NCI-H1930 (cell line): ENCODE results near the gene GPC6.

ENCODE experiments used
- DNase-seq, 2 experiments: peaks; one replicate each; lab custom pipeline; 2025; lab: John Stamatoyannopoulos, UW

The GPC6 gene

GRCh38 chr13:93689333-93689732, 462.7 kb downstream of the GPC6 start:
- no peak for DNase-seq

DNA sequence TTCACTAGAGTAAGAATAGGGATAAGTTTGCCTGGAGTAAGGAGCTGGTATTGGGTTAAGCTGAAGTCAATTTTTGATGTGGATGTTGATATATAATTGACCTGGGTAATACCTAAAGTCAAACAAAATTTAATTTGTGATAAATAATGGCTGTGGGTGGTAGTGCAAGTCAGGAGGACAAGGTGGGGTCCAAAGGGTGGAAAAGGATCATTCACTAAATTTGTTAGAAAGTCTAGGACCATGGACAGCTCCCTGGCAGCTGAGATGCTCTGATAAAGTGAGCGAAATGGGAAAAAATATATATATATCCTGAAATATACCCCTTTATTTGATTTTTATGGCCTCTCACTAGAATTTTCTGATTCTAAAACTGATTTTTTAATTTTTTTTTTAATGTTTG, 463.5 kb downstream of the GPC6 start:
- no peak for DNase-seq

DNA sequence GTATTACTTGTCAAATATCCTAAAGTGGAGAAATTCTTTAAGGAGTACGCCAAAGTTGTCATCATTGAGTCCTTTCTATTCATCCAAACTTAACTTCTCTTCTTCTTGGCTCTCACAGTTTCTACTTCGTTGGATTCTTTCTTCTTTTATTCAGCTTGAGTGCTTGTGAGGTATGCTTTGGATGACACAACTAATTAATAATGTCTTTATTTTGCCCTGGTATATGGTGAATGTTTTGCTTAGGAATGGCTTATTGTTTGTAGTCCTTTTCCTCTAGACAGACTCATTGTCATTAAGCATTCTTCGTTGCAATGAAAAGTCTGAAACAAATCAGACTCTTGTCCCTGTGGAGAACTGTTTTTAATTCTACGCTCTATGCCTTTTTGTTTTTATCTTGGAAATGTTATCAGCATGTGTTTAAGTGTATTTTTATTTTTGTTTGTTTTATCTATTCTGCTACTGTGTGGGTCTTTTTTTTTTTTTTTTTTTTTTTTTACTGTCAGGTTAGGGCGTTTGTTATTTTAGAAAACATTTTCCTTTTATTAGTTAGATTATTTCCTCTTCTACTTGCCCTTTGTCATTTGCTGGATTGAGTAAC, 471.5 kb downstream of the GPC6 start:
- DNase-seq, result no peak

DNA sequence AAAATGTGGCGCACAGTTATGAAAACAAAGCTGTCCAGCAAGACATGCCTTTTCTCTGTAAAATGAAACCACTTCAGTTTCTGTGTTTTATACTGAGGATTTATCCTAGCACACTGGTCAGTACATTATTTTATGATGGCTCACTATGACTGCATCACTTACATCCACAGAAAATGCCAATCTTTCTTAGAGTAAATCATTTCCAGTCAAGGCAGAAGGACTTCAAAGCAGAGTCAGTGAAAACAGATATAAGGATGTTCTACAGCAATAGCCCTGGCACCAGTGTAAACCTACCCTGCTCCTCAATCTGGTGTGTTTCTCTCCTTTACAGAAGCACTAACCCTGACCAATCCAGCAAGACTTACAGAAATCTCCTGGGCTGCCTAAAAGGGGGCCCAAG, 473.5 kb downstream of the GPC6 start:
- no peak for DNase-seq

DNA sequence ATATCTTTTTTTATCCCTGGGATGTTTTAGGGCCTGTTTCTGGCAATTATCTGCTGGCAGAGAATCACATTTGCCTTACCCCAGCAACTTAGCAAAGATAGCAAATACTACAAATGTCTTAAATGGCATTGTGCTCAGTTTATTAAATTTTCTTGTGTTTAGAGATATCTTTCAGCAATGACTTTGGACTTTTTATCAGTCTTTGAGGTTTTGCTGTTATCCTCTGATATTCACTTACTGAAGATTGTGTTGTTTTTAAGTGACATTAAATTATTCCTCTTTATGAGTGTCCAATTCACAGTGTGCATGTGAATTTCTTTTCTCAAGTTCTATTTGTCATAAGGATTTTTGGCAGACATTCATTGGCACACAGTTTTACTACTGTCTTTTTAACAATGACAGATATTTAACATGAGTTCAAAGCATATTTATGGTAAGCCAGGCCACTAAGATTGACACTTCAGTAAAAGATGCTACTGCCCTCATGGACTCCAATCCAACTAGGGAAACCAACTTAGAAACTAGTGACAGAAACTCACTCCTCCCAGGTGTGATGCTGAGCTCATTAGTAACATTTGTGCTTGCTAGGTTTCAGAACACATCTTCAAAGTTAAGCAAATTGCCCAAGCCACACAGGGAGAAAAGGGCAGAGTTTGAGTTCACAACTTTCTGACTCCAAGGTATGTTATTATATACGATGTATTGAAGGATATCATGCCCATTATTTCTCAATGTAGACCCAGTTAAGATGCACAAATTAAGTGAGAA, 481.9 kb downstream of the GPC6 start:
- no peak for DNase-seq

DNA sequence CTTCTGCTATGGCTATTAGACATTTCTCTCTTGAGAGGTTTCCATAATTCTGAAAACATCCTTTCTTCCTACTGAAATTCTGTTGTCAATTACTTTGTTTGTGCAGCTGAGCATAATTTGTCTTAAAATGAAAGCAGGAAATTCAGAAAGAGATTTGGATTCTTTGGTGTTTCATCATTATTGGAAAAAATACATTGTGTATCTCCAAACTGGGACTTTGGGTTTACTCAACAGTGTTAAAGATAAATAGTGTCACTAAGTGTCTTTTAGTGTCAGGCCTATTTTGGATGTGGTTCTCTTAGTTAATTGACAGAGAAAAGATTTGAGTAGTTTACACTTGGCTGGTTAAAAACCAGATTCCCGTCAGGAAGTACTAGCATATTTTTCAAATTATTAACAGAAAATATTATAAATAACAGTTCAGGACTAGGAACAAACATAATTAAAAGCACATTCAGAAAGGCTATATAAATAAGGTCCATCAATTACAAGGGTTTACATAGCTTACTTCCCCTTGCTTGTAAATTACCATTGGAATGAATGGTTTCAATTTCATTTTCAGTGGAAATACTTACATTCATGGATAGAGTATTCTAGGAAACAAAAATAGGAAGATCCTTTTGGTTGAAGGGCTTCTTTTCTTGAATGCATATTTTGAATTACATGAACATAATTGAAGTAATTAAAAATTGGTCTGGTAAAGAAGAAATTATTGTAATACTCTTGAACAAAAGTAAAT, 483.1 kb downstream of the GPC6 start:
- DNase-seq, result peak; percentile 18 to 65

- DNase-seq, result no peak
Observed at GRCh38 chr13:93714171-93714570, 487.6 kb downstream of the GPC6 start.

- DNase-seq, result no peak
Observed at GRCh38 chr13:93715866-93716265, 489.3 kb downstream of the GPC6 start.

- no peak for DNase-seq
Observed at GRCh38 chr13:93716623-93717022, 490.0 kb downstream of the GPC6 start.

DNA sequence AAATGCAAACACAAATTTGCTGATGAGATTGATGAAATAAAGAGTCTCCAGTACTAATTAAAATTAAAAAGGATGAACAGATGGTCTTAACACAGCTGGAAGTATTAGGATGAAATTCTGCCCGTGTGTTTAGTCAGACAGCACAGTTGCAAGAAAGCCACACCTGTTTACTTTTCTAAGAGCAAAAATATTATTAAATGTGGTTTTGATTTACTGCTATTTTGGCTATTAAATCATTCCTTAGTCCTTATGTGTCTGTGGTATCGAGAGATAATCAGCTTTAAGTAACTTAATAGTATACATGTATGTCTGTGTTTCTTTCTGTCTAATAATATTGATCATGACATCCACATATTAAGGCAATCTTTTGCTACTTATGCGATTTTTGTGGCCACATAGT, 494.9 kb downstream of the GPC6 start:
- no peak for DNase-seq

DNA sequence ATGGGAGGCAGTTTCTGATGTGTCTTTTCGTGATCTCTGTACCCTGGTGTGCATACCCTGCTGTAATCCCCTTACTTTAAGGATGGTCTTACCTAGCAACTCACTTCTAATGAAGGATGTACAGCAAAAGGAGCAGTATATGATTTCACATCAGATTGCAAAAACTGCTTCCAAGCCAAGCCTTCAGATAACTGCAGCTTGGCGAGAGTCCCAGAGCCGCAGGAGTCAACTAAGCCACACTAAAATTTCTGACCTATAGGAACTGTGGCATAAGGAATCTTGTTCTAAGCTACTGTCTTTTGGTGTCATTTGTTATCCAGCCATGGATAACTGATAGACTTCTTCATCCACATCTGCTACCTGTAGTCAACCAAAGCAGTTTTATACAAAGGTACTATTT, 496.7 kb downstream of the GPC6 start:
- DNase-seq, result no peak

GRCh38 chr13:93724187-93724586, 497.6 kb downstream of the GPC6 start:
- no peak for DNase-seq

- no peak for DNase-seq
Observed at GRCh38 chr13:93726173-93726957, 499.8 kb downstream of the GPC6 start.

DNA sequence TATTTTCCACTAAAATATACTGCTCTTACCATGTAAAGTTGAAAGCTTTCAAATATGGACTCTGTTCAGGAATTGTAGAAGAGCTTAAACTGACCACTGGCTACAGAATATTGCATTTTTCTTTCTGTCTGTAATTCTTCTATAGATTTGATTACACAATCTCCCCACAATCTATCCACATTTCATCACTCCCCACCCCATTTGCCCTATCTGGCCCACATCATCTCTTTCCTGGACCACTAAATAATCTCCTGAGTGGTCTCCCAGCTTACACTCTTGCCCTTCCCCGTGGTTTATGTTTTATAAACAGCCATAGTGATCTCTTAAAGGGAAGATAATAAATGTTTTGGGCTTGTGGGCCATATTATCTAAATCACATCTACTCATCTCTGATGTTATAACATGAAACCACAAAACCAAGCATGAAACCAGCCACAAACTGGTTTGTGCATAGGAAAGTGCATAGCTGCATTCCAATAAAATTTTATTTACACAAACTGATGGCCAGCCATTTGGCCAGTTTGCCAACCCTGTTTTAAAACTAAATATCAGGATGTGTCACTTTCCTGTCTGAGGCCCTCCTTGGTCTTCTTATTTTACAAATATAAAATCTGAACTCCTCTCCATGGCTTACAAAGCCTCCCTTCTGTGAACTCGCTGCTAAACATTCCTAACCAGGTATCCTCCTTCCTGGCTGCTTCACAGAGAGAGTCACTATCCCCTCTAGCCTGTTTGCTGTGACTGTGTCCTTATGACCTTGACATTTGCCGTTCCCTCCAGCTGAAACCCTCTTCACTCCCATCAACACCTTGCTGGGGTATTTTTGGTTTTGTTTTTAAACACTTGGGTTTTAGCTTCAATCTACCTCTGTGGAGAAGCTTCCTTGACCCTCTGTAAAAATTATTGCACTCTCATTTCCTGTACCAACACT, 500.9 kb downstream of the GPC6 start:
- DNase-seq, result no peak

- DNase-seq, result no peak
Observed at GRCh38 chr13:93729383-93729782, 502.8 kb downstream of the GPC6 start.

DNA sequence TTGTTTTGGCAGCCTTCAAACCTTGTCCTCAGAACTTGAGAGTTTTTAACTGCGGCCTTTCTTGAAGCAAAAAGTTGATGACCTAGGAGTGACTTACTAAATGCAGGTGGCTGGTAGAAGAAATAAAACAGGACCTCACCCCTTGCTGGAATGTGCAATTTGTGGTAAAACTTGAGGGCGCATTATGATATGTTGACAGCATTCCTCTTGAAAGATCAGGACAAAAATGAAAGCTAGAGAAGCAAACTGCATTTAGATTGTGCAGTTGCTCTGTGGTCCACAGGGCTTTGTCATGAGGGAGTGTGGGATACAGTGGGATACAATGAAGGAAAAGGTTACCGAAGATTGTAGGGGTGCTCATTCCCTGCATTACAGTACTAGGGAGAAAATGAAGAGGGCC, 504.2 kb downstream of the GPC6 start:
- DNase-seq, result no peak

- peak in 1 of 2 experiments; percentile 19 for DNase-seq
Observed at GRCh38 chr13:93732186-93732585, 505.6 kb downstream of the GPC6 start.

DNA sequence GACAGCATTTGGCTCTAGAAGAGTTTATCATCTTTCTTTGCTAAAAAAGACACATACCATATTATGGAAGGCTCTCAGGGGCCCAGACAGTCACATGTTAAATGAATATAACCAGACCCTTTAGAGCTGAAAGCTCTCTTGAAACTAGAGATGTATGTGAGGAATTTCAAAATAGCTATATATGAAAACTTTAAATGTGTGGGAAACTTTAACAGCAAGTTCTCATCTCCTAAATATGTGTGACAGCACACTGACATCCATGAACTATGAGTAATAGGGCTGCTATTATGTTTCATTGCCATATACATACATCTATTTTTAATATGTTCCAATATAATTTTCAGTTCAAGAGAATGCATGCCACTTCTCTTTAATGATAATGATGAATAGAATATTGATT, 509.5 kb downstream of the GPC6 start:
- DNase-seq, result no peak

DNA sequence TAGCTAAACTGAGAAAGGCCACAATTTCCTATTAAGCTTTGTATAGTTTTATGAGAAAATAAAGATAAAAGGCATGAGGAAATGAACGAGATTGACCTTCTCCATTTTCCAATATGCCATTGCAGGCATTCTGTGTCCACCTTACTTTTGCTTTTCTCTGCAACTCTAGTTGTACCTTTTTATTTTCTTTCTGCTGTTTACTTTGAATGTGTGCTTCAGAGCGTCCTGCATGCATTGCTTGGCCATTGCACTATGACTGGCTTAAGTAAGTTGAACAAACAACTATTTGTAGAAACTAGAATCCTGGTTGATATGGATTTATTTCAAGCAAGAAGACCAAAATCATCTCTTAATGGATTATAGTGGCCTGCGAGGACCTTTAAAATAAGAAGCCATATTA, 510.3 kb downstream of the GPC6 start:
- no peak for DNase-seq

DNA sequence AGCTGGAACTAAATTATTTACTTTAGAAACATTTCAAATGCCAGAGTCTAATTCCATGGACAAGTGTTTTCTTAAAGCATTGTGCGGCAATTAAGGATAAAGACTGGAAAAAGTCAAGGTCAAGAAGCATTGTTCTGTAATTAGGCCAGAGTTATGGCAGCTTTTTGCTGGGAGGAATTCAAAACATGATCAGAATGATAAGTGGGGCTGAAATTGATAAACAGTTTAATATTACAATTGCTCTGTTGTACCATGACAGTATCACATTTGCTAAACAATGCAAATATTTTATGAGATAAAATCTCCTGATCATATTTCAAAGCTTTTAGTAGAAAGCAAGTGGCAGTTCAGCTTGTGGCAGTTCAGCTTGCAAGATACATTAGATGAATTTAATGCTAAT, 513.7 kb downstream of the GPC6 start:
- no peak for DNase-seq

GRCh38 chr13:93744033-93744432, 517.4 kb downstream of the GPC6 start:
- no peak for DNase-seq
